Measurements from ENCODE around the gene RAC3. TPM values are rescaled to one million over a fixed set of nuclear protein-coding genes. Genes with fewer than 3 reads are reported as not detected.
"Not testable (repeated sequence)": the region's sequence is repeated elsewhere in the genome, so short reads cannot be mapped to it uniquely, and the experiment has no call there.

RAC3 gene
- total RNA-seq, 6 experiments from 2014 or later = 3.4 to 9.0 (median 5.4) TPM

GRCh38 chr17:82036634-82037091 is 5.2 kb downstream of the RAC3 start:
- Histone ChIP-seq H3K27ac (peak overlapping the region; percentile 84 to 89 (median 89)), H3K9me3 (no peaks in the 10 kb centered on the region), H3K27me3 (no peaks in the 10 kb centered on the region), H3K4me1 (peaks cover 0 to 52% (median 18%) of the 10 kb centered on the region in 4 donors), H3K36me3 (peaks cover 0 to 16% (median 0%) of the 10 kb centered on the region in 4 donors), H3K4me3 (peak overlapping the region; percentile 68 to 97 (median 81))
- ATAC-seq (no peak), DNase-seq (no peak)
- no CpG with 5 or more reads among the region's 23 CpGs for WGBS (ENCODE audit: insufficient coverage, low coverage, low lambda C conversion rate, missing lambda C conversion rate)
- TF ChIP-seq CTCF (IDR thresholded peaks at IDR 0.05) (no peak), POLR2A (IDR thresholded peaks at IDR 0.05) (no peak)
- intact Hi-C loops (cut with DNase I) = loop anchor here (10.0 kb wide), 2 partner anchors 48 to 58 kb away; partner anchors contain the start of gene FASN (in 1 of the 2)

GRCh38 chr17:82037092-82037888 is 5.8 kb downstream of the RAC3 start, which contains the start of gene DCXR:
TSS of gene DCXR (minus strand) at chr17:82037697. CDS start at chr17:82037682, 15 bp downstream.
- under 1% methylated on average over 38 of the region's 92 CpGs for WGBS (ENCODE audit: insufficient coverage, low coverage, low lambda C conversion rate, missing lambda C conversion rate)
- Histone ChIP-seq H3K36me3 (peaks cover 0 to 16% (median 0%) of the 10 kb centered on the region in 4 donors), H3K4me1 (peaks cover 0 to 48% (median 16%) of the 10 kb centered on the region in 4 donors), H3K9me3 (no peaks in the 10 kb centered on the region), H3K4me3 (peak within 1 kb of the TSS; percentile 68 to 97 (median 81)), H3K27ac (peak within 1 kb of the TSS; percentile 84 to 89 (median 89)), H3K27me3 (no peaks in the 10 kb centered on the region)
- intact Hi-C loops (cut with DNase I) = loop anchor here (10.0 kb wide), 2 partner anchors 48 to 58 kb away; partner anchors contain the start of gene FASN (in 1 of the 2)
- DNase-seq (peak; percentile 98 to 99 (median 99)), ATAC-seq (peak; percentile 78 to 88 (median 81))
- peak; percentile 99 for TF ChIP-seq POLR2A (IDR thresholded peaks at IDR 0.05)
- TF ChIP-seq CTCF (IDR thresholded peaks at IDR 0.05) = peak; percentile 66 to 92 (median 79)

- H3K27ac ChIP-seq = peak overlapping the region in 2 of 3 donors; percentile 56 to 89
- no peaks in the 10 kb centered on the region for H3K9me3 ChIP-seq
- no peak for DNase-seq
- no peak for TF ChIP-seq POLR2A (IDR thresholded peaks at IDR 0.05)
- no peak for TF ChIP-seq CTCF (IDR thresholded peaks at IDR 0.05)
- 4% methylated on average over 10 of the region's 10 CpGs for WGBS (ENCODE audit: insufficient coverage, low coverage, low lambda C conversion rate, missing lambda C conversion rate)
- intact Hi-C loops (cut with DNase I) = loop anchor here (10.0 kb wide), 2 partner anchors 47 to 57 kb away; partner anchors contain the start of gene FASN (in 1 of the 2)
- peak overlapping the region in 2 of 3 donors; percentile 29 to 81 for H3K4me3 ChIP-seq
- H3K4me1 ChIP-seq = peaks cover 0 to 47% (median 16%) of the 10 kb centered on the region in 4 donors
- H3K27me3 ChIP-seq = no peaks in the 10 kb centered on the region
- no peak for ATAC-seq
- peaks cover 0 to 16% (median 0%) of the 10 kb centered on the region in 4 donors for H3K36me3 ChIP-seq
Measured at GRCh38 chr17:82037889-82038195, 6.4 kb downstream of the RAC3 start.

- H3K4me1 ChIP-seq = peaks cover 0 to 47% (median 16%) of the 10 kb centered on the region in 4 donors
- H3K4me3 ChIP-seq, H3K27me3 ChIP-seq, H3K9me3 ChIP-seq, DNase-seq, ATAC-seq: not testable (repeated sequence)
- 73% methylated on average over 11 of the region's 16 CpGs for WGBS (ENCODE audit: insufficient coverage, low coverage, low lambda C conversion rate, missing lambda C conversion rate)
- H3K36me3 ChIP-seq = peaks cover 0 to 16% (median 0%) of the 10 kb centered on the region in 4 donors
- intact Hi-C loops (cut with DNase I) = loop anchor here (10.0 kb wide), 2 partner anchors 46 to 56 kb away; partner anchors contain the start of gene FASN (in 1 of the 2)
- H3K27ac ChIP-seq = peak overlapping the region in 2 of 3 donors; percentile 64 to 89
Measured at GRCh38 chr17:82038796-82039409, 7.4 kb downstream of the RAC3 start.

Measured in right lobe of liver (tissue), 6 donors.